Right cardiac atrium (tissue), 5 donors: ENCODE data around the gene ITIH3. TPM values are rescaled to one million over a fixed set of nuclear protein-coding genes. Genes with fewer than 3 reads are reported as not detected.

Experiments used
- ATAC-seq, 2 donors: fragments of 200-7000 bp; cut with Tn5 transposase; one replicate each; pipeline versions ENCODE4 v1.8.0 to v1.9.1; 2020; ENCODE audit warnings: moderate library complexity in 2 of 2, mild to moderate bottlenecking in 1 of 2
- DNase-seq, 3 donors: peaks; one replicate each; pipeline ENCODE4 v3.0.0-alpha.2; 2020
- H3K27ac ChIP-seq: one replicate; pipeline ENCODE4 v1.5.1; 2013; ENCODE audit warnings: mild to moderate bottlenecking, low read length, control low read depth, moderate library complexity
- H3K27me3 ChIP-seq: one replicate; pipeline ENCODE4 v1.6.1; 2013; ENCODE audit not compliant: control insufficient read depth, insufficient read depth
- H3K4me1 ChIP-seq: one replicate; pipeline ENCODE4 v1.6.1; 2013; ENCODE audit warnings: low read length; ENCODE audit not compliant: control insufficient read depth, insufficient read depth
- H3K4me3 ChIP-seq: one replicate; pipeline ENCODE4 v1.5.1; 2013; ENCODE audit warnings: low read length, control low read depth
- H3K9me3 ChIP-seq: one replicate; pipeline ENCODE4 v1.6.1; 2013; ENCODE audit warnings: low read length; ENCODE audit not compliant: control insufficient read depth
- WGBS: extraction: QIAGEN DNeasy Blood & Tissue Kit; methylation state at CpG from one replicate; pipeline ENCODE4 v1.1.7; 2013; 5-methylcytosine and 5-hydroxymethylcytosine counted together
- intact Hi-C, 4 donors: fragments of 100-400 bp; cut with DNase I; formaldehyde crosslinking; loops; one replicate each; pipeline versions ENCODE4 v1.11.0 to v1.14.0; 2022 to 2023
- polyA plus RNA-seq: library from polyadenylated mRNA; stranded (reverse); fragments of 200-250 nt; gene quantifications from one replicate; pipeline ENCODE4 v1.2.3, GENCODE V29; 2013
- total RNA-seq, 4 donors: library from RNA; stranded (reverse); fragmentation: NEBNext Ultra II Directional; extraction: Animal tissue kit (Norgen Biotek cat#: 25700); gene quantifications; one replicate each; pipeline ENCODE4 v1.2.1, GENCODE V29; 2021
- donor health status: healthy with polysubstance abuse.
- donor health status: DM: no; HTN: yes; CAD: no.
- donor health status: DM: no; HTN: no; CAD: no.
- donor health status: DM: no; HTN: yes; CAD: no; lungs with severe emphysema.
- donor health status: DM: yes; HTN: yes; CAD: no.

The ITIH3 gene
- total and polyA plus RNA-seq, 5 donors, result 0.21 to 1.8 (median 0.51) TPM

- Histone ChIP-seq H3K27me3 (no peaks in the 10 kb centered on the region), H3K4me3 (no peak overlapping the region), H3K27ac (no peak overlapping the region), H3K9me3 (no peaks in the 10 kb centered on the region), H3K4me1 (no peaks in the 10 kb centered on the region)
- DNase-seq (no peak), ATAC-seq (no peak)
- intact Hi-C loops, result no loop called here
- 68% methylated on average over 12 of the region's 12 CpGs for WGBS
Measured at GRCh38 chr3:52782412-52783210, 12.0 kb upstream of the ITIH3 start.

- intact Hi-C loops, result no loop called here
- no peak overlapping the region for H3K4me3 ChIP-seq
- ATAC-seq (no peak), DNase-seq (no peak)
- no peak overlapping the region for H3K27ac ChIP-seq
- H3K9me3 ChIP-seq, result no peaks in the 10 kb centered on the region
- H3K27me3 ChIP-seq, result no peaks in the 10 kb centered on the region
- no peaks in the 10 kb centered on the region for H3K4me1 ChIP-seq
- WGBS, result 86% methylated on average over 3 of the region's 3 CpGs
Measured at GRCh38 chr3:52783211-52783555, 11.4 kb upstream of the ITIH3 start.

- WGBS, result 82% methylated on average over 18 of the region's 18 CpGs
- intact Hi-C loops, result no loop called here
- no peaks in the 10 kb centered on the region for H3K4me1 ChIP-seq
- ATAC-seq (no peak), DNase-seq (no peak)
- H3K9me3 ChIP-seq, result no peaks in the 10 kb centered on the region
- no peak overlapping the region for H3K4me3 ChIP-seq
- H3K27me3 ChIP-seq, result no peaks in the 10 kb centered on the region
- H3K27ac ChIP-seq, result no peak overlapping the region
Measured at GRCh38 chr3:52784021-52784621, 10.5 kb upstream of the ITIH3 start.

GRCh38 chr3:52784931-52785590 lies 9.5 kb upstream of the ITIH3 start:
- no peak for DNase-seq
- H3K27ac ChIP-seq, result no peak overlapping the region

GRCh38 chr3:52786330-52787215 lies 8.0 kb upstream of the ITIH3 start:
- intact Hi-C loops, result no loop called here
- H3K4me3 ChIP-seq, result no peak overlapping the region

More at GRCh38 chr3:52784931-52785590, 9.5 kb upstream of the ITIH3 start:
- H3K9me3 ChIP-seq, result no peaks in the 10 kb centered on the region
- 81% methylated on average over 5 of the region's 5 CpGs for WGBS
- intact Hi-C loops, result no loop called here
- no peak overlapping the region for H3K4me3 ChIP-seq
- no peak for ATAC-seq
- H3K27me3 ChIP-seq, result no peaks in the 10 kb centered on the region
- H3K4me1 ChIP-seq, result no peaks in the 10 kb centered on the region

GRCh38 chr3:52787246-52787645 lies 7.3 kb upstream of the ITIH3 start:
- intact Hi-C loops, result no loop called here
- Histone ChIP-seq H3K4me3 (no peak overlapping the region), H3K27ac (no peak overlapping the region), H3K27me3 (no peaks in the 10 kb centered on the region), H3K4me1 (no peaks in the 10 kb centered on the region), H3K9me3 (no peaks in the 10 kb centered on the region)
- DNase-seq, result no peak
- ATAC-seq, result no peak
- 80% methylated on average over 11 of the region's 11 CpGs for WGBS

More at GRCh38 chr3:52786330-52787215, 8.0 kb upstream of the ITIH3 start:
- Histone ChIP-seq H3K27me3 (no peaks in the 10 kb centered on the region), H3K4me1 (no peaks in the 10 kb centered on the region), H3K9me3 (no peaks in the 10 kb centered on the region), H3K27ac (no peak overlapping the region)
- ATAC-seq (no peak), DNase-seq (no peak)
- 86% methylated on average over 19 of the region's 19 CpGs for WGBS

- DNase-seq, result peak in 2 of 3 donors; percentile 31 to 57
- intact Hi-C loops, result no loop called here
- H3K9me3 ChIP-seq, result no peaks in the 10 kb centered on the region
- no peak overlapping the region for H3K27ac ChIP-seq
- H3K4me3 ChIP-seq, result no peak overlapping the region
- no peaks in the 10 kb centered on the region for H3K27me3 ChIP-seq
- 63% methylated on average over 17 of the region's 17 CpGs for WGBS
- ATAC-seq, result peak; percentile 20
- H3K4me1 ChIP-seq, result no peaks in the 10 kb centered on the region
Measured at GRCh38 chr3:52787672-52788625, 6.6 kb upstream of the ITIH3 start.

GRCh38 chr3:52788890-52789745 lies 5.5 kb upstream of the ITIH3 start:
- H3K27ac ChIP-seq, result no peak overlapping the region
- H3K4me3 ChIP-seq, result no peak overlapping the region
- ATAC-seq (no peak), DNase-seq (no peak)
- no peaks in the 10 kb centered on the region for H3K4me1 ChIP-seq
- no peaks in the 10 kb centered on the region for H3K9me3 ChIP-seq
- no peaks in the 10 kb centered on the region for H3K27me3 ChIP-seq
- intact Hi-C loops, result no loop called here
- 80% methylated on average over 16 of the region's 16 CpGs for WGBS

GRCh38 chr3:52789746-52790040 lies 4.9 kb upstream of the ITIH3 start:
- H3K9me3 ChIP-seq, result no peaks in the 10 kb centered on the region
- ATAC-seq (no peak), DNase-seq (peak in 1 of 3 donors; percentile 35)
- no peak overlapping the region for H3K27ac ChIP-seq
- no peak overlapping the region for H3K4me3 ChIP-seq
- intact Hi-C loops, result no loop called here
- H3K4me1 ChIP-seq, result no peaks in the 10 kb centered on the region
- no peaks in the 10 kb centered on the region for H3K27me3 ChIP-seq
- 90% methylated on average over 6 of the region's 6 CpGs for WGBS
